ENCODE measurements around the gene CD81.

CD81 gene

GRCh38 chr11:2421996-2422395 is 44.9 kb downstream of the CD81 start:
- no peak for DNase-seq (ENCODE audit: low read depth)

- DNase-seq (ENCODE audit: low read depth), result no peak
These were observed 45.5 kb downstream of the CD81 start for GRCh38 chr11:2422461-2423156.

DNA sequence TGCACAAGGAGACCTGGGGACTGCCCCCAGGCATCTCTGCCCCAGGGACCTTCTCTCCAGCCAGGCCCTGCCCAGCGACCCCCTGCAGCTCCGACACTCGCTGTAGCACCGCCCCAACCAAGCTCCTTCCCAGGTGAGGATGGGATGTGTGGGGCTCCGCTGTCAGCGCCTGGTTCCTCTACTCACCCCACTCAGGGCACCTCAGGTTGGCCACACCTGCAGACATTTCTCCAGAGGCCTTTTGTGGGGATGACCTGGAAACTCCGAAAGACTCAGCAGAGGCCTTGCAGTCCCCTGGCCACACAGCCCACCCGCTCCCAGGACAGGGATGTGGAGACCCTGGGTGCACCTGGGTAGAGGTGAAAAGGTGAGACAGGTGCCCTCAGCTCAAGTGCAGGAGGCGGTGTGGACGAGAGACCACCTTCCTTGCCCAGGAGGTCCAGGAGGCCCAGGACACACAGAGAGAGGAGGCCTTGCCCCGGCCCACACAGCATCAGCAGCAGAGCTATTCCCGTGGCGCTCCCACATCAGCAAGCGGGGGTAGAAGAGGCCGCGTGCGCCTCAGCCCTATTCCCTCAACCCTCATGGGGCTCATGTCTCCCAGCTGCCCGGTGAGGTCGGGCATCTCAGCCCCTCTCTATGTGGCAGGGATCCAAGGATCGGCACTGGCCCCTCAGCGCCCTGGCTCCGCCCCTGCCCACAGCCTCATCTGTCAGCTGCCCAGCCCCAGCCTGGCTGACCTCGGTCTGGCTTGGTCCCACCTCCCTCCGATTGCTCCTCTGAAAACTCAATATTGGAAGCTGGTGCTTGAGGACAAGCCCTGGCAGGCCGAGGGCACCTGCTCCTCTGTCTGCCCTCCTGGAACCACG is 46.3 kb downstream of the CD81 start:
- no peak for DNase-seq (ENCODE audit: low read depth)

DNA sequence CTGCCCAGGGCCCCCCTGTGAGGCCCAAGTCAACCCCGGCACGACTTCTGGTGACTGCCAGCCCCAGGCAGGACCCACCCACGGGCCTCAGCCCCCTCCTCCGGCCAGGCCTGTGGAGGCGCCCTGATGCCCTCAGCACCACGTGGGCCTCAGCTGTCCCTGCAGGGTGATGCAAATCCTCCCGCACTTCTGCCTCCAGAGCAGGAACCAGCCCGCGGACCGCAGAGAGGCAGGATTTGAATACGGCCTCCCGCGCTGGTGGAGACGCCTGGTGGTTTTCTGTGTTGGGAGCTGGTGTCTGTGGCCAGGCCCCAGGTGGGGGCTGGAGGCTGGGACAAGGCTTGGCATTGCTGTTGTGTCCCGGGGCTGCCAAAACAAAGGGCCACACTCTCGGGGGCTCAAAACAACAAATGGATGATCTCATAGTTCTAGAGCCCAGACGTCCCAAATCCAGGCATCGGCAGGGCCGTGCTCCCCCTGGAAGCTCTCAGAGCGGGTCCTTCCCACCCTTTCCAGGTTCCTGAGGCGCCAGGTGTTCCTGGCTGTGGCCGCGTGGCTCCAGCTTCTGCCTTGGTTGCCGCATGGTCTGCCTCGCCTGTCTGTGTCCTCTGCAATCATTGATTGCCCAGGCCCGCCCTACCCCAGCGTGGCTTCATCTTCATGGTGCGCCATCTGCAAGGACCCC is 47.8 kb downstream of the CD81 start:
- no peak for DNase-seq (ENCODE audit: low read depth)

DNA sequence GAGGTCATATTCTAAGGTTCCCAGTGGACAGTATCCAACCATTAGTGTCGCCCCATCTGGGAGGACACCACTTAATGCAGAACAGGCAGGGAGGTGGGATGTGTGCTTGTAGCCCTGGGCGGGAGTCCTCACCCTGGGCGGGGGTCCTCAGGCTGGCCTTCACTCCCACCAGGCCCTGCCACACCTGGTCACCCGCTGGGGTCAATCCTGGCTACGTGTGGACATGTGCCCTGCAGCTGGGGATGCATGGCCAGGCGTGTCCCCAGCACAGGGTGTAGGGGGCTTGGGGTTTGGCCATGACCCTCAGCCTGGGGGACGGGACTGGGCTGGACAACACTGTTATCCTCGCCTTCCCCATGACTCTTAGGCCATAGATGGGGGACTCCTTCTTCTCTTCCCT is 48.4 kb downstream of the CD81 start:
- DNase-seq (ENCODE audit: low read depth), result no peak

GRCh38 chr11:2426221-2426620 is 49.1 kb downstream of the CD81 start:
- no peak for DNase-seq (ENCODE audit: low read depth)

- no peak for DNase-seq (ENCODE audit: low read depth)
These were observed 49.9 kb downstream of the CD81 start for GRCh38 chr11:2426826-2427521.

- no peak for DNase-seq (ENCODE audit: low read depth)
These were observed 50.7 kb downstream of the CD81 start for GRCh38 chr11:2427721-2428321.

DNA sequence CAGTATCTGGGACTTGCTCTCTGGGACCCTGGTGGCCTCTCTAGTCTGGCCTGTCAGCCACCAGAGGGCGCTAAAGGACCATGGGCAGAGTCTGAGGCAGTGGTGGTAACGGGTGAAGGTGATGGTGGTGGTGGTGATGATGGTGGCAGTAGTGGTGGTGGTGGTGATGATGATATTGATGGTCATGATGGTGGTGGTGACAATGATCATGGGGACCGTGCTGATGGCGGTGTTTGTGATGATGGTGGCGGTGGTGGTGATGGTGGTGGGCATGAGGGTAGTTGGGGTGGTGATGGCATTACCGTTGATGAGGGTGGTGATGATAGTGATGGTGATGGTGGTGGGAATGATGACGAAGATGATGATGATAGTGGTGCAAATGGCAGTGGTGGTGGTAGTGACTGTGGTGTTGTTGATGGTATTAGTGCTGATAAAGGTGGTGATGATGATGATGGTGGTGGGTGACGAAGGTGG is 51.2 kb downstream of the CD81 start:
- DNase-seq (ENCODE audit: low read depth), result peak; percentile 76

DNA sequence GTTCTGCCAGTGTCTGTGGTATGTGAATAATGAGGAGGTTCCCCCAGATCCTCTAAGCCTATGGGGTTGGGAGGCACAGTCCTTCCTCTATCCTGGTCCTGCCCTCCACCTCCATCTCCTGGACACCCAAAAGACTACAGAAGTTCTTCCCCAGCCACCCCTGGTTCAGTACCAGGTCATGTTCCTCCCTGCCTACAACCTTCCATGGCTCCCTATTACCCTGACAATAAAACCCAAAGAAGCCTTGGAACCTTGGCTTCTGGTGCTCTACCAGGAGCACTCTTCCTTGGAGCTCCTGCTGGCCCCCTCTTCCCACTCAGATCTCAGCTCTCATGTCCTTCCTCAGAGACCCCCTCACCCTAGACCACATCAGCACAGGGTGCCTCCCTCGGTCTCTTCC is 54.3 kb downstream of the CD81 start:
- DNase-seq (ENCODE audit: low read depth), result no peak

DNA sequence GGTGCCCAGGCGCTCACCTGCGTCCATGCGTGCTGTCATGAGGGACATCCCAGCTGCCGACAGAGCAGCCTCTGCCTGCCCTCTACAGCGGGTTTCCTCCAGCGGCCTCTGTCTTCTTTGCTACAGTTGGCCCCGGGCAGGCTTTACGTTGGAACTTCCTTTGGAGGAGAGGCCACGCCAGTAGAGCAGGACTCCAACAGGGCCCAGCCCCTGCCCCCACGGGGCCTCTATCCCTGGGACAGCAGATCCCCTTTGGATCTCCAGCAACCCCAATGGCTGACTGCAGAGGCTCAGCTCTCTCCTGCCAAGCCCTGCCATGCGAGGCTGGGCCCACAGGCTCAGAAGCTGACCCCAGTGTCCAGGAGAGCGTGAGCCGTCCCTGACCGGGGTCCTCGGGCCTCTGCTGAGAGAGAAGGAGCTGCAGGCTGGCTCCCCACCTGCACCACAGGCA is 55.1 kb downstream of the CD81 start:
- no peak for DNase-seq (ENCODE audit: low read depth)

- DNase-seq (ENCODE audit: low read depth), result no peak
These were observed 55.5 kb downstream of the CD81 start for GRCh38 chr11:2432628-2433071.

- DNase-seq (ENCODE audit: low read depth), result no peak
These were observed 56.2 kb downstream of the CD81 start for GRCh38 chr11:2433106-2433925.

DNA sequence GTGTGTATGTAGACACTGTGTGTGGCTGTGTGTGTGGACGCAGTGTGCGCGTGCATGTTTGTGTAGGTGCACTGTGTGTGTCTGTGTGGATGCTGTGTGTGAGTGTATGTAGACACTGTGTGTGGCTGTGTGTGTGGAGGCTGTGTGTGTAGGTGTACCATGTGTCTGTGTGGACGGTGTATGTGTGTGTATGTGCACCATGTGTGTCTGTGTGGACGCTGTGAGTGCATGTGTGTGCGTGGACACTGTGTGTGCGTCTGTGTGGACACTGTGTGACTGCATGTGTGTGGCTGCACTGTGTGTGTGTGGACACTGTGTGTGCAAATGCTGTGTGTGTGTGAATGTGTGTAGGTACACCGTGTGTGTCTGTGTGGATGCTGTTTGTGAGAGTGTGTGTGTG is 56.9 kb downstream of the CD81 start:
- no peak for DNase-seq (ENCODE audit: low read depth)

GRCh38 chr11:2434506-2435255 is 57.6 kb downstream of the CD81 start:
- DNase-seq (ENCODE audit: low read depth), result no peak

GRCh38 chr11:2435288-2436012 is 58.3 kb downstream of the CD81 start:
- no peak for DNase-seq (ENCODE audit: low read depth)

DNA sequence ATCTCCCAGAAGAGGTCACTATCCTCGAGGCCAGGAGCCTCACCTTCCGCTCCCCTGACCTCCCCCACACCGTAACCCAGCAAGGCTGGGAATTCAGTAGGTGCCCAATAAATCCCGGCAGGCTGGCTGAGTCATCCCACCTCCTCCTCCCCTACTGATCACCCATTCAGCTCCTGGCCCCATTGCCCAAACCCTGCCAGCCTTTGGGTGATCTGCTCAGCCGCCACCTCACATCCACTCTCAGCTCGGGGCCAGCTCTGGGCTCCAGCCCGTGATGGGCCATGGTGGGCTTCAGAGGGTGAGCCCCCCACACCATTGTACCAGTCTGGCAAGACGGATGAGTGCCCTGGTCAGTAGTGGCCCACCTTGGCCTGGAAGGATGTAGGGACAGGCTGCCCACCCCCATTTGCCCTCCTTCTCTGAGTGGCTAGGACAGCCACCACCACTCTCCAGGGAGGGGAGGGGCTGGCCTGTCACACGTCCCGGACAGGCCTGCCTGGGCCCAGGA is 59.0 kb downstream of the CD81 start:
- no peak for DNase-seq (ENCODE audit: low read depth)

DNA sequence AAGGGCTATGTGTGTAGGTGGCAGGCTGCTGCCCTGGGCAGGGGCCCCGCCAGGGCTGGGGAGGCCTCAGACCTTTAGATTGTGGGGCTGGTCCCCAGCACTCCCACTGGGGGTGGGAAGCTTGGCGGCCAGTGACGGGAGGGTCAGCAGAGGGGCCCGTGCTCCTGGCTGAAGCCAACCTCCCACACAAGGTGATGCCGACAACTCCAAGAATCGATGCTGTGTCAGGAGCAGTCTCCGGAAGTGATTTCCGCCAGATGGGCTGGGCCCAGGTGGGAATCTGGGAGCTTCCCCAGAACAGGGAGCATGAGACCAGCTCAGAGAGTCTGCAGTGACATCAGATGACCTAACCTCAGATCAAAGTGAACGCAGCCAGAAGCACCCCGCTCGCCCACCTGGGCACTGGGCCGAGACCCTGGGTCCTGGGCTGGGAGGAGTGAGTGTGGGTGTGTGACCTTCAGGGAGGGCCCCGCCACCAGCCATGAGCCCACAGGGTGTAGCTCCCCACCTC is 59.5 kb downstream of the CD81 start:
- no peak for DNase-seq (ENCODE audit: low read depth)

DNA sequence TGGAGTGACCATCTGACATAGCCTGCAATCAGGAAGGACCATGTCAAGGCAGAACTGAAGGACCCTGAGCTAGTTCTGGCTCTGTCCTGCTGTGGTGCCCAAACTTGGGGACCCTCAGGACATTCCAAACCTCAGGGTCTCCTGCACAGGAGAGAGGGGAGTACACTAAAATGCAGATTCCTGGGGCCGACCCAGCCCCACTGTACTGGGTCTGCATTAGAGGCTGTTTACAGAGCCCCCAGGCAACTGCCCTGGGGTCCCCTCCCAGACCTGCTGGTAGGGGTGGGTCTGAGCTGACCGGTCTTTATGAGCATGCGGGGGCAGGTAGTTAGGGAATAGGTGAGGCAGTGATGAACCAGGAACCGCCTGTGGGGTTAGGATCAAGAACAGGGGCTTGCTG is 60.4 kb downstream of the CD81 start:
- no peak for DNase-seq (ENCODE audit: low read depth)
